ENCODE measurements around the gene PREB.

Gene PREB

GRCh38 chr2:27105981-27106380 lies 28.5 kb downstream of the PREB start:
- Mint-ChIP-seq H3K27me3 (peaks cover 19% of the 10 kb centered on the region), H3K9me3 (no peaks in the 10 kb centered on the region), H3K27ac (no peak overlapping the region), H3K36me3 (no peaks in the 10 kb centered on the region), H3K4me3 (no peak overlapping the region), H3K4me1 (no peaks in the 10 kb centered on the region)
- DNase-seq: no peak
- CTCF ChIA-PET: interaction anchor here (1.7 kb wide), 1 partner anchor 9 kb away, joined by 3 read pairs; no protein-coding TSS in a partner anchor

- Mint-ChIP-seq H3K27ac (no peak overlapping the region), H3K4me3 (no peak overlapping the region), H3K27me3 (peaks cover 10% of the 10 kb centered on the region), H3K36me3 (no peaks in the 10 kb centered on the region), H3K9me3 (no peaks in the 10 kb centered on the region), H3K4me1 (no peaks in the 10 kb centered on the region)
- no peak for DNase-seq
- CTCF ChIA-PET: interaction anchor here (1.3 to 4.6 kb wide), 2 partner anchors 140 to 177 kb away, joined by 3 to 28 read pairs; partner anchors contain the start of gene TRIM54
Measured at GRCh38 chr2:27102329-27102728, 32.1 kb downstream of the PREB start.

- CTCF ChIA-PET: interaction anchor here (0.9 to 4.6 kb wide), 7 partner anchors 15 to 203 kb away, joined by 3 to 28 read pairs (median 6); partner anchors contain the start of genes ABHD1 and TRIM54
- no peaks in the 10 kb centered on the region for H3K36me3 Mint-ChIP-seq
- H3K4me1 Mint-ChIP-seq: peaks cover 13% of the 10 kb centered on the region
- peaks cover 5% of the 10 kb centered on the region for H3K27me3 Mint-ChIP-seq
- no peak overlapping the region for H3K27ac Mint-ChIP-seq
- H3K4me3 Mint-ChIP-seq: no peak overlapping the region
- no peaks in the 10 kb centered on the region for H3K9me3 Mint-ChIP-seq
- no peak for DNase-seq
Measured at GRCh38 chr2:27100036-27100435, 34.4 kb downstream of the PREB start.

GRCh38 chr2:27099334-27099955 lies 35.0 kb downstream of the PREB start:
- Mint-ChIP-seq H3K4me1 (peaks cover 13% of the 10 kb centered on the region), H3K27ac (no peak overlapping the region), H3K9me3 (no peaks in the 10 kb centered on the region), H3K4me3 (no peak overlapping the region), H3K27me3 (peaks cover 5% of the 10 kb centered on the region), H3K36me3 (no peaks in the 10 kb centered on the region)
- DNase-seq: no peak
- CTCF ChIA-PET: interaction anchor here (0.8 to 4.6 kb wide), 10 partner anchors 15 to 204 kb away, joined by 3 to 28 read pairs (median 5); partner anchors contain the start of genes ABHD1, AGBL5, PREB and TRIM54

GRCh38 chr2:27097341-27097740 lies 37.1 kb downstream of the PREB start:
- CTCF ChIA-PET: interaction anchor here (0.8 to 3.0 kb wide), 11 partner anchors 9 to 251 kb away, joined by 3 to 13 read pairs (median 3); partner anchors contain the start of genes KHK and PREB
- Mint-ChIP-seq H3K36me3 (no peaks in the 10 kb centered on the region), H3K27ac (no peak overlapping the region), H3K9me3 (no peaks in the 10 kb centered on the region), H3K4me1 (peaks cover 13% of the 10 kb centered on the region), H3K4me3 (no peak overlapping the region), H3K27me3 (no peaks in the 10 kb centered on the region)
- DNase-seq: no peak

- H3K4me3 Mint-ChIP-seq: no peak overlapping the region
- H3K27ac Mint-ChIP-seq: no peak overlapping the region
- DNase-seq: no peak
Measured at GRCh38 chr2:27096748-27097297, 37.6 kb downstream of the PREB start.

GRCh38 chr2:27095745-27096651 lies 38.4 kb downstream of the PREB start:
- Mint-ChIP-seq H3K4me3 (no peak overlapping the region), H3K4me1 (peaks cover 15% of the 10 kb centered on the region), H3K36me3 (no peaks in the 10 kb centered on the region), H3K27ac (no peak overlapping the region), H3K27me3 (no peaks in the 10 kb centered on the region), H3K9me3 (no peaks in the 10 kb centered on the region)
- CTCF ChIA-PET: interaction anchor here (0.9 to 3.0 kb wide), 4 partner anchors 9 to 207 kb away, joined by 3 to 13 read pairs (median 7); partner anchors contain the start of gene KHK
- DNase-seq: peak; percentile 67

More at GRCh38 chr2:27096748-27097297, 37.6 kb downstream of the PREB start:
- H3K36me3 Mint-ChIP-seq: no peaks in the 10 kb centered on the region
- H3K9me3 Mint-ChIP-seq: no peaks in the 10 kb centered on the region
- peaks cover 13% of the 10 kb centered on the region for H3K4me1 Mint-ChIP-seq
- CTCF ChIA-PET: interaction anchor here (0.8 to 3.0 kb wide), 9 partner anchors 9 to 206 kb away, joined by 3 to 13 read pairs (median 3); partner anchors contain the start of genes KHK and PREB
- no peaks in the 10 kb centered on the region for H3K27me3 Mint-ChIP-seq

- no peak for DNase-seq
- H3K4me3 Mint-ChIP-seq: no peak overlapping the region
- H3K4me1 Mint-ChIP-seq: peaks cover 15% of the 10 kb centered on the region
- no peaks in the 10 kb centered on the region for H3K9me3 Mint-ChIP-seq
- no peaks in the 10 kb centered on the region for H3K36me3 Mint-ChIP-seq
- no peak overlapping the region for H3K27ac Mint-ChIP-seq
- no peaks in the 10 kb centered on the region for H3K27me3 Mint-ChIP-seq
- CTCF ChIA-PET: interaction anchor here (0.9 to 3.0 kb wide), 3 partner anchors 97 to 208 kb away, joined by 3 to 13 read pairs (median 8); no protein-coding TSS in a partner anchor
Measured at GRCh38 chr2:27095427-27095744, 39.0 kb downstream of the PREB start.

GRCh38 chr2:27094353-27094984 lies 40.0 kb downstream of the PREB start:
- CTCF ChIA-PET: interaction anchor here (0.5 to 3.0 kb wide), 4 partner anchors 72 to 209 kb away, joined by 3 to 13 read pairs (median 3); no protein-coding TSS in a partner anchor
- H3K27ac Mint-ChIP-seq: no peak overlapping the region
- no peak overlapping the region for H3K4me3 Mint-ChIP-seq
- peaks cover 22% of the 10 kb centered on the region for H3K4me1 Mint-ChIP-seq
- peaks cover 1% of the 10 kb centered on the region for H3K36me3 Mint-ChIP-seq
- no peaks in the 10 kb centered on the region for H3K27me3 Mint-ChIP-seq
- DNase-seq: no peak
- no peaks in the 10 kb centered on the region for H3K9me3 Mint-ChIP-seq

GRCh38 chr2:27093430-27094352 lies 40.7 kb downstream of the PREB start:
- no peak overlapping the region for H3K4me3 Mint-ChIP-seq
- peaks cover 1% of the 10 kb centered on the region for H3K36me3 Mint-ChIP-seq
- no peaks in the 10 kb centered on the region for H3K9me3 Mint-ChIP-seq
- CTCF ChIA-PET: interaction anchor here (0.5 to 0.9 kb wide), 3 partner anchors 73 to 98 kb away, joined by 3 read pairs; no protein-coding TSS in a partner anchor
- no peak overlapping the region for H3K27ac Mint-ChIP-seq
- no peak for DNase-seq
- no peaks in the 10 kb centered on the region for H3K27me3 Mint-ChIP-seq
- H3K4me1 Mint-ChIP-seq: peaks cover 29% of the 10 kb centered on the region

- CTCF ChIA-PET: interaction anchor here (0.7 to 1.3 kb wide), 2 partner anchors 41 to 98 kb away, joined by 3 read pairs; no protein-coding TSS in a partner anchor
- Mint-ChIP-seq H3K36me3 (peaks cover 1% of the 10 kb centered on the region), H3K27me3 (no peaks in the 10 kb centered on the region), H3K4me3 (no peak overlapping the region), H3K27ac (no peak overlapping the region), H3K9me3 (no peaks in the 10 kb centered on the region), H3K4me1 (peaks cover 35% of the 10 kb centered on the region)
- DNase-seq: no peak
Measured at GRCh38 chr2:27092696-27093429, 41.6 kb downstream of the PREB start.

Measured in activated naive CD4-positive, alpha-beta T cell treated with anti-CD3 and anti-CD28 coated beads, Interleukin-2, amount 10 ng/mL, durations not matched to agents 7 days and 5 days (primary cell).